Type B pancreatic cell (in vitro differentiated cells): ENCODE data around the gene TTC16. TPM values are rescaled to one million over a fixed set of nuclear protein-coding genes. Genes with fewer than 3 reads are reported as not detected.

Experiments used
- DNase-seq: peaks from one replicate; pipeline ENCODE4 v3.0.0; 2021; ENCODE audit warnings: mixed read lengths; ENCODE audit not compliant: unreplicated experiment; ENCODE audit errors: extremely low spot score
- H3K27ac Mint-ChIP-seq: 2 replicates; pipeline ENCODE4 v1.8.0; 2021; ENCODE audit warnings: mild to moderate bottlenecking, mixed read lengths
- H3K27me3 Mint-ChIP-seq: 2 replicates; pipeline ENCODE4 v1.8.0; 2021; ENCODE audit warnings: mixed read lengths
- H3K36me3 Mint-ChIP-seq: 2 replicates; pipeline ENCODE4 v1.8.0; 2021; ENCODE audit warnings: mixed read lengths
- H3K4me1 Mint-ChIP-seq: one replicate; pipeline ENCODE4 v1.8.0; 2021; ENCODE audit warnings: mixed read lengths; ENCODE audit not compliant: unreplicated experiment
- H3K4me3 Mint-ChIP-seq: 2 replicates; pipeline ENCODE4 v1.8.0; 2021; ENCODE audit warnings: mild to moderate bottlenecking, mixed read lengths
- H3K9me3 Mint-ChIP-seq: 2 replicates; pipeline ENCODE4 v1.8.0; 2021; ENCODE audit warnings: mixed read lengths
- total RNA-seq: library from RNA; stranded (reverse); gene quantifications from 2 replicates; pipeline ENCODE4 v1.2.1, GENCODE V29; 2021; ENCODE audit warnings: low replicate concordance
- TF ChIP-seq, protein P1 (sequence below): fragments of 200-600 bp; sonication (generic); conservative IDR thresholded peaks from 2 replicates; pipeline ENCODE4 v1.5.0; 2021; ENCODE audit warnings: antibody characterized with exemption, mild to moderate bottlenecking

The TTC16 gene
- total RNA-seq, 1 donor from 2014 or later, result 0.10 TPM

DNA sequence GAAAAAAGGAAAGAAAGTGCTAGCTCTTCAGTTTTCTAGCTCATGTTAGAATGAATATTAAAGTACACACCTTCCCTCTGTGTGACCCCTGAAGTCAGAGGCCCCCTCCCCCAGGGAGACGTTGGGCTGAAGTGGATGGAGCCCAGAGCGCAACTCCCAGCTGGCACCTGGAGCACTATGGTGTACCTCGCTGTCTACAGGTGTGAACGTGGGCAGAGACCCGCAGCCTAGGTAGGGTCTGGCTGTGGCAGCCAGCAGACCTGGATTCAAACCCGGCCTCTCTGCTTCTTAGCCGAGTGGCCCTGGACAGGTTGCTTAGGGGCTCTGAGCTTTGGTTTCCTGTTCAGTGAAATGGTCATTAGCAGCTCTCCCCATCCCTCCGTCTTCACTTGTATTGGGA is 12.9 kb downstream of the TTC16 start:
- H3K4me1 Mint-ChIP-seq, result peaks cover 3% of the 10 kb centered on the region
- no peaks in the 10 kb centered on the region for H3K9me3 Mint-ChIP-seq
- H3K27ac Mint-ChIP-seq, result no peak overlapping the region
- no peak for DNase-seq
- TF ChIP-seq, protein P1, sequence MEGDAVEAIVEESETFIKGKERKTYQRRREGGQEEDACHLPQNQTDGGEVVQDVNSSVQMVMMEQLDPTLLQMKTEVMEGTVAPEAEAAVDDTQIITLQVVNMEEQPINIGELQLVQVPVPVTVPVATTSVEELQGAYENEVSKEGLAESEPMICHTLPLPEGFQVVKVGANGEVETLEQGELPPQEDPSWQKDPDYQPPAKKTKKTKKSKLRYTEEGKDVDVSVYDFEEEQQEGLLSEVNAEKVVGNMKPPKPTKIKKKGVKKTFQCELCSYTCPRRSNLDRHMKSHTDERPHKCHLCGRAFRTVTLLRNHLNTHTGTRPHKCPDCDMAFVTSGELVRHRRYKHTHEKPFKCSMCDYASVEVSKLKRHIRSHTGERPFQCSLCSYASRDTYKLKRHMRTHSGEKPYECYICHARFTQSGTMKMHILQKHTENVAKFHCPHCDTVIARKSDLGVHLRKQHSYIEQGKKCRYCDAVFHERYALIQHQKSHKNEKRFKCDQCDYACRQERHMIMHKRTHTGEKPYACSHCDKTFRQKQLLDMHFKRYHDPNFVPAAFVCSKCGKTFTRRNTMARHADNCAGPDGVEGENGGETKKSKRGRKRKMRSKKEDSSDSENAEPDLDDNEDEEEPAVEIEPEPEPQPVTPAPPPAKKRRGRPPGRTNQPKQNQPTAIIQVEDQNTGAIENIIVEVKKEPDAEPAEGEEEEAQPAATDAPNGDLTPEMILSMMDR, result no peak
- H3K36me3 Mint-ChIP-seq, result no peaks in the 10 kb centered on the region
- no peaks in the 10 kb centered on the region for H3K27me3 Mint-ChIP-seq
- H3K4me3 Mint-ChIP-seq, result no peak overlapping the region

DNA sequence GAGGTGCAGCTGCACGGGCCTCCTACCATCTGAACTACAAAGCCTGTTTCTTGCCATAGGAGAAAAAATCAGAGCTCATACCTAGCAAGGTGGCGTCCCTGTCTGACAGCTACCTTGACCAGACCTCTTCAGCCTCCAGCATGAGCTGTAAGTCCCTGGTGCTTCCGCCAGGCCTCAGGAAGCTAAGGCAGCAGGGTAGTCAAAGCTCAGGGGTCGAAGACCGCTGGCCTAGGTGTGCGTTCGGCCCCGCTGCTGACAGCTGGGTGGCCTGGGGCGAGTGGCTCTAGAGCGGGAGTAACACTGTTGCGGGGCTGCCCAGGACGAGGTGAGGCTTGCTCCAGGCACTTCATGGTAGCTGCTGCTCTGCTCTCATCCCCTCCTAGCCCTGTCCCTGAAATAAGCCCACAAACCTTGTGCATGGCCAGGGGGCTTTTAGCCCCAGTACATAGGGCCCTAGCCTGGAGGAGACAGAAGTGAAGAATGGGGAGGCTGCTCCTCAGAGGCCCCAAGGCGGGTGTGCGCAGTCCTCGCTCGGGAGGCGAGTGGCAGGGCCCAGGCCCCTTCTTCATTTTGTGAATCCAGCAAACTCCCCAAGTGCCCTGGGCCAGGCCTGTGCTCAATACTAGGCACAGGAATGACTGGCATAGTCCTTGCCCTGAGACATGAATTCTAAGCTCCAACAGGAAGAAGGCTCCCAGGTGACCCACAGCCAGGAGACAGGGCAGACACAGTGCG is 13.8 kb downstream of the TTC16 start:
- H3K27ac Mint-ChIP-seq, result no peak overlapping the region
- no peak for DNase-seq
- H3K36me3 Mint-ChIP-seq, result no peaks in the 10 kb centered on the region
- peaks cover 6% of the 10 kb centered on the region for H3K4me1 Mint-ChIP-seq
- TF ChIP-seq, protein P1, result no peak
- H3K4me3 Mint-ChIP-seq, result no peak overlapping the region
- H3K27me3 Mint-ChIP-seq, result no peaks in the 10 kb centered on the region
- H3K9me3 Mint-ChIP-seq, result no peaks in the 10 kb centered on the region

DNA sequence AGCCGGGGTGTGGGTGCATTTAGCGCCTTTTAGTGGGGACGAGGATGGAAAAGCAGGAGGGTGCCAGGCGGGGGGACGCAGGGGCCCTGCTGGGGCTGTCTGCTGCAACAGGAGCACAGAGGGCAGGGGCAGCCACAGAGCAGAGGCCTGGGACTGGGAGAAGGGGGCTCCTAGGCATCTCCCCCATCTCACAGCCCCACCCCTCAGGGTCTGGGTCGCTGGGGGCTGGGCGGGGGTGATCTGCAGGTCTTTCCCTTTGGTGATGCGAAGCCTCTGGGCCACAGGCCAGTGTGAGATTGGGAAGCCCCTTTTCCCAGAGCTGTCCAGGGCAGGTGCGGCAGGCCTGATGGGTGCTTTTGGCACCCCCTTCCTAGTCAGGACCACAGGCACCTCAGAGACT is 14.4 kb downstream of the TTC16 start:
- no peak for DNase-seq
- Mint-ChIP-seq H3K9me3 (no peaks in the 10 kb centered on the region), H3K27me3 (no peaks in the 10 kb centered on the region), H3K27ac (no peak overlapping the region), H3K4me3 (no peak overlapping the region), H3K36me3 (no peaks in the 10 kb centered on the region), H3K4me1 (peaks cover 7% of the 10 kb centered on the region)
- TF ChIP-seq, protein P1, result no peak

DNA sequence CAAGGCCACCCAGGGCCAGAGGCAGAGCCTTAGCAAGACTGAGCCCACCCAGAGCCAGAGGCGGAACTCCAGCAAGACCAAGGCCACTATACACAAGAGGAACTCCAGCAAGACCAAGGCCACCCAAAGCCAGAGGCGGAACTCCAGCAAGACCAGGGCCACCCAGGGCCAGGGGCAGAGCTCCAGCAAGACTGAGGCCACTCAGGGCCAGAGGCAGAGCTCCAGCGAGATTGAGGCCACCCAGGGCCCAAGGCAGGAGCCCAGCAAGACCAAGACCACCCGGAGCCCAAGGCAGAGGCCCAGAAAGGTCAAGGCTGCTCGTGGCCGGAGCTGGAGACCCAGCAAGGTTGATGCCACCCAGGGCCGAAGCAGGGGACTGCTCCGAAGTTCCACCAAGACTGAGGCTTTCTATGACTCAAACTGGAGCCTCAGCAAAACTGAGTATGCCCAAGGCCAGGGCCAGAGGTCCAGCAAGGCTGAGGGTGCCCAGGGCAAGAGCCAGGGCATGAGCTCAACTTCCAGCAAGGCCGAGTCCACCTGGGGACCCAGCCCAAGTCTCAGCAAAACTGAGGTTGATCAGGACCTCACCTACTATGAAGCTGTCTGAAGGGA is 15.0 kb downstream of the TTC16 start:
- Mint-ChIP-seq H3K27me3 (no peaks in the 10 kb centered on the region), H3K36me3 (no peaks in the 10 kb centered on the region), H3K27ac (no peak overlapping the region), H3K4me3 (no peak overlapping the region), H3K4me1 (peaks cover 11% of the 10 kb centered on the region), H3K9me3 (no peaks in the 10 kb centered on the region)
- TF ChIP-seq, protein P1, result no peak
- no peak for DNase-seq

DNA sequence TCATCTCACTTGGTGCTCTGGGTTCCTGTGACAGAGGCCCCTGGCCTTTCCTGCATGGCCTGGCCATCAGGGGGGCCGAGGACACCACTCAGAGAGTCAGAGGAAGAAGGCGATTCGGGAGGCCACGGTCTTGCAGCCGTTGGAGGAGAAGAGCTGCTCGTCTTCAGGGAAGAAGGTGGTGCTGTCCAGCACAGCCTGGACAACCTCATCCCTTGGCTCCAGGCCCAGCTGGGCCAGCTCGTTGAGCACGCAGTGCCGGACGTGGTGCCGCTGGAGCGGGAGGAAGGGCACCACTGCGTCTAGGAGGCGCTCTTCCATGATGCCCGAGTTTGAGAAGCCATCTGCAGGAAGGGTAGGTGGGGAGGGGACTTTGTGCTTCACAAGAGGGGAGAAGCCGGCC is 16.1 kb downstream of the TTC16 start:
- no peak overlapping the region for H3K4me3 Mint-ChIP-seq
- peak; percentile 64 for DNase-seq
- H3K9me3 Mint-ChIP-seq, result no peaks in the 10 kb centered on the region
- no peaks in the 10 kb centered on the region for H3K36me3 Mint-ChIP-seq
- no peaks in the 10 kb centered on the region for H3K27me3 Mint-ChIP-seq
- peaks cover 11% of the 10 kb centered on the region for H3K4me1 Mint-ChIP-seq
- H3K27ac Mint-ChIP-seq, result no peak overlapping the region
- TF ChIP-seq, protein P1, result no peak
